GM18526 (cell line): Measurements from ENCODE around the gene PNPLA1.

Experiments
- POLR2A ChIP-seq: IDR thresholded peaks from 3 replicates; pipeline ENCODE4 v1.6.1; 2011; ENCODE audit not compliant: insufficient read length; ENCODE audit errors: extremely low read depth

PNPLA1 gene

GRCh38 chr6:36272234-36272633 lies 2.4 kb downstream of the PNPLA1 start:
- no peak for TF ChIP-seq POLR2A

- no peak for TF ChIP-seq POLR2A
These were observed 3.2 kb downstream of the PNPLA1 start for GRCh38 chr6:36273067-36273466.

GRCh38 chr6:36273802-36274514 lies 4.1 kb downstream of the PNPLA1 start:
- TF ChIP-seq POLR2A, result no peak

DNA sequence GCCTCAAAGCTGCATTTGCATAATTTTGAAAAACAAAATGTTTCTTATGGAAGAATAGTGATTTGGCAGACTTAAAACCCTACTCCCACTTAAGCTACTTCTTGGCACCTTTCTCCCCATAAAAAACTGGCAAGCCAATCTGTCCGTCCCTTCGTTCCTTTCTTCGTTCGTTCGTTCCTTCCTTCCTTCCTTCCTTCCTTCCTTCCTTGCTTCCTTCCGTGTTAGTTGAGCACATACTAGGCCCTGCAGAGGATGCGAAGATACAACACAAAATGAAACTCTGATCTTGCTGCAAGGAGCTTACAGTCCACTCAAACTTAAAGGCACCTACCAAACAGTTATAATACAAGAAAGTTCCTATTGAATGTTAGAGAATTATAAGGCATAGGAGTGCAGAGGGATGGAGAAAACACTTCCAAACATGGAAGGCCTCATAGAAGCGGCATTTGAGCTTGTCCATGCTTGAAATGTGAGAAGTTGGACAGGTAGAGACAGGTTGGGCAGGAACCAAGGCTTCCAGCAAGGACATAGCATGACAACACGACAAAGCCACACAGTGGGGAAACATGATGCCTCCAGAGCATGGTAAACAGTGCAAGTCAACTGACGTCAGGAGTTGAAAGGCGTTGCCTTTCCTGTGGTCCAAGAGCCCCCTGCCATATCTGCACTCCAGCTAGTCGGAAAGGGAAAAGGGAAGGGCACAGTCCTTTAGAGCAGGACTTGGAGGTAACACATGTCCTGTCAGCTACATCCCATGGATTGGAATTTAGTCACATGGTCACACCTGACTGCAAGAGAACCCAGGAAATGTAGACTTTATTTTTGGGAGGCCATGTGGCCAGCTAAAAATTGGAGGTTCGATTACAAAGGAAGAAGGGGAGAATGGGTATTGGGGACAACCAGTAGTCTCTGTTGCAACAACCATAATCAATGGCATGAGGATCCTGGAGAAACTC lies 7.0 kb downstream of the PNPLA1 start:
- TF ChIP-seq POLR2A, result no peak

GRCh38 chr6:36277946-36278470 lies 8.1 kb downstream of the PNPLA1 start:
- TF ChIP-seq POLR2A, result no peak

DNA sequence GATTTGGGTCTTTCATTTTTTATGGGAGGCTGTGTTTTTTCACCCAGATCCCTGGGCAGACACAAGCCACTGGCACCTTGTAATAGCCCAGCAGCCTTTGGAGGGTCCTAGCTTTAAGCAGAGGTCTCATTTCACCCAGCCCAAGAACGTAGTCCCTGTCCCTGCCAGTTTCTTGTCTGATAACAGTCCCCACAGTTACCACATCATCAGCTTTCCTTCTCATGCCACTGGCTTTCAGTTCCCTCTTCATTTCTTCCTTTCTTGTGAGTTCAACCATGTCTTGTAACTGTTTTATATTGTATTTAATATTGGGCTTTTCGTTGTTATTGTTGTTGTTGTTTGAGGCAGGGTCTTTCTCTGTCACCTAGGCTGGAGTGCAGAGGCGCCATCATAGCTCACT lies 10.6 kb downstream of the PNPLA1 start:
- no peak for TF ChIP-seq POLR2A

GRCh38 chr6:36280983-36281382 lies 11.1 kb downstream of the PNPLA1 start:
- TF ChIP-seq POLR2A, result no peak

DNA sequence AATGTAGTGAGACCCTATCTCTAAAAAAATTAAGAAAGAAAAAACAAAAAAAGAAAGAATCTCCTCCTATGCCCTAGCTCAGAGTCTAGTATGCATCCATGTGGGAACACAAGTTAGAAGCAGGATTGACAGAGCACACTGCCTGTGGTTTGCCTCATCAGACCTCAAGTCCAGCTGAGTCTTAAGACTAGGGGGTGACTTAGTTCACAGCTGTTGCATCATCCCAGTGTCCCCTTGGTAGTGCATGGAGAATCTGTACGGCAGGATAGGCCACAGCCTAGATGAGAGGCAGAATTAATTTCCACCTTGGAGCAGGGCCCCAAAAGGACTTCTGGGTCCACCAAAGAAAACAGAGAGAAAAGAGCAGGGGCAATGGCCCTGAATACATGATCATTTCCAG lies 13.7 kb downstream of the PNPLA1 start:
- no peak for TF ChIP-seq POLR2A

- TF ChIP-seq POLR2A, result no peak
These were observed 14.5 kb downstream of the PNPLA1 start for GRCh38 chr6:36284359-36284758.

GRCh38 chr6:36285187-36285671 lies 15.4 kb downstream of the PNPLA1 start:
- no peak for TF ChIP-seq POLR2A

- TF ChIP-seq POLR2A, result no peak
These were observed 15.9 kb downstream of the PNPLA1 start for GRCh38 chr6:36285797-36286196.

DNA sequence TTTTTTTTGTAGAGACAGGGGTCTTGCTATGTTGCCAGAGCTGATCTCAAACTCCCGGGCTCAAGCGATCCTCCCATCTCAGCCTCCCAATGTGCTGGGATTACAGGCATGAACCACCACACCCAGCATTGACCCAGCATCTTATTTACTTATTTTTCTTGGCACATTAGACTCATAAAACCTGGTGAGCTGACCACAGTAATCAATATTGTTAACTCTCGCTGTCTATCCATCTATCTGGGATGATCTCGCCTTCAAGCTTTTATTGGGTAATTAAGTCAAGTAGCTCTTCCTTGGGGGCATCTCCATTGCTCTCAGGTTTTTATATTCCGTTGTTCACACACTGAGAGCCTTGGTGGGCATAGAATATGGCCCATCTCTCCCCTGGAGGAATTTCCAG lies 17.0 kb downstream of the PNPLA1 start:
- no peak for TF ChIP-seq POLR2A

DNA sequence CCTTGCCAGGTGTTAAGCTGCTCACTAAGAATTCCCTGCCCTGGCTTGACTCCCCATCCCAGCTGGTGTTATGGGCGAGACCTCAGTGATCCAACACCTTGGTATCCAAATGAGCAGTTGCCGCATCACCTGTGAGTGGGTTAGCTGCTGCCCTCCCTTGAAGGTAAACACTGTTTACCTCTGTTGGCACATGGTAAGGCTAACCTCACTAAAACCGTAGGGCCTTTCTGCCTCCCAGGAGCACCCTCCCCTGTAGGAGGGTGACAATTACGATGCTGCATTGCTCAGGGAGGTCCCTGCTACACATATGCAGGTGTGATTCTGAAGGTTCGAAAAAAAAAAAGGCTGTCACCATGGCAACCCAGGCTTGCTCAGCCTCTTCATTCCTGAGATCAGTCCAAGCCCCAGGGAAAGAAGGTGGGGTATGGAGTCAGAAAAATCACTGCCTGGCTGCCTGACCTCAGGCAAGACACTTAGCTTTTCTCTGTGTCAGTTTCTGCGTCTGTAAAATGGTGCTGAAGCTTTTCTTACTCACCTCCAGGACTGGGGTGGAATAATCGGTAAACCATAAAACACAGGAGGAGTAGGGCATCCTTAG lies 19.5 kb downstream of the PNPLA1 start:
- TF ChIP-seq POLR2A, result no peak

DNA sequence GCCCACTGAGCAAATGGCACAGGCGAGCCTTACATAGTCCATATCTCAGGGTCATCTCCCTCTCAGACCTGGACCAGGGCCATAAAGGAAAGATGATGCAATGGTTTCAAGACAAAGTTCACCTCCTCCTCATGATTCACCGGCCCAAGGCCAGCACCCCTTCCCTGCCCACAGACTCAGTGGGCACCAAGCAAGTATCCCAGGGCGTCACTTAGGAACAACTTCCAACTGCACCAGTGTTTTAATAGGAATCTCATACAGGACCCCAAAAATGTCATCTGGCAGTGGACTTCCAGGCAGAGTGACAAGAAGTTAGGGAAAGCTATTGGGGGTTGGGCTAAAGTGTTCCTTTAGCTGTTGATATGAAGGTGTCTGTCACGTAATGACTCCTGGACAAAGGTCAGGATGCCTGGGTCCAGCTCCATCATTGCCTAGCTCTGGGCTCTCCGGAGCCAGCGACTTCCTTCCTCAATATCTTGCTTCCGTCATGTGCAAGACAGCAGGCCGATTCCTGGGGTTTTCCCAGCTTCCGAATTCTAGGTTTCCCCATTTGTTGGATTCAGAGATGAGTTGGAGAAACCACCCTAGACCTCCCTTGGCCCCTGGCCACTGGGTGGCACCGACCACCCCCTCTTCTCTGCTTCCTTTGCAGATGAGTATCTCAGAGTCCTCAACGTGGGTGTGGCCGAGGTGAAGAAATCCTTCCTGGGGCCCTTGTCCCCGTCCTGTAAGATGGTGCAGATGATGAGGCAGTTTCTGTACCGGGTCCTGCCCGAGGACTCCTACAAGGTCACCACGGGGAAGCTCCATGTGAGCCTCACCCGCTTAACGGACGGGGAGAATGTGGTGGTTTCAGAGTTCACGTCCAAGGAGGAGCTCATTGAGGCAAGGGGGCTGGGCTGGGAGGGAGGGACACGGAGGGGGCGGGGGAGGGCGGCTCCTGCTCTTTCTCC lies 21.1 kb downstream of the PNPLA1 start:
- TF ChIP-seq POLR2A, result no peak
